Ovary (tissue), 9 donors: Measurements from ENCODE around the gene PEX1. TPM values are rescaled to one million over a fixed set of nuclear protein-coding genes. Genes with fewer than 3 reads are reported as not detected.

Source experiments
- DNase-seq, 5 donors: peaks; one replicate each; pipeline ENCODE4 v3.0.0-alpha.2; 2019 to 2020
- H3K27ac ChIP-seq, 2 donors: fragments of 200-600 bp; one replicate each; pipeline versions ENCODE4 v1.5.1 to v1.8.0; 2019 to 2022
- H3K27me3 ChIP-seq: fragments of 200-600 bp; one replicate; pipeline ENCODE4 v1.8.0; 2022
- H3K36me3 ChIP-seq: fragments of 200-600 bp; sonication (generic); one replicate; pipeline ENCODE4 v1.5.1; 2019
- H3K4me1 ChIP-seq: one replicate; pipeline ENCODE4 v1.8.1; 2013; ENCODE audit warnings: mild to moderate bottlenecking, moderate library complexity; ENCODE audit not compliant: insufficient read depth
- H3K4me3 ChIP-seq: fragments of 200-600 bp; sonication (generic); one replicate; pipeline ENCODE4 v1.5.1; 2017
- H3K9me3 ChIP-seq, 2 donors: fragments of 200-600 bp in 1 of 2; sonication (generic) in 1 of 2; one replicate each; pipeline versions ENCODE4 v1.5.1 to v1.8.1; 2013 to 2019; ENCODE audit warnings: mild to moderate bottlenecking in 1 of 2, moderate library complexity in 1 of 2
- CTCF ChIP-seq, 3 donors: fragments of 450-650 bp in 2 of 3; fragments of 200-600 bp in 1 of 3; IDR thresholded peaks; one replicate each; pipeline versions ENCODE4 v1.5.1 to v1.8.0; 2016 to 2022; ENCODE audit warnings: antibody characterized with exemption in 3 of 3, mild to moderate bottlenecking in 1 of 3
- EP300 ChIP-seq: sonication (generic); formaldehyde crosslinking; IDR thresholded peaks from one replicate; pipeline ENCODE4 v1.6.1; 2017; ENCODE audit warnings: antibody characterized with exemption
- POLR2A ChIP-seq: fragments of 450-650 bp; IDR thresholded peaks from one replicate; pipeline ENCODE4 v1.6.1; 2017; ENCODE audit warnings: antibody characterized with exemption, mild to moderate bottlenecking, moderate library complexity
- WGBS, 3 donors: extraction: QIAGEN DNeasy Blood & Tissue Kit in 1 of 3; methylation state at CpG; one replicate each; pipeline versions ENCODE4 v1.1.5 to v1.1.7; 2013 to 2017; 5-methylcytosine and 5-hydroxymethylcytosine counted together
- intact Hi-C, 4 donors: fragments of 100-400 bp; cut with DNase I; formaldehyde crosslinking; loops; one replicate each; pipeline versions ENCODE4 v1.11.0 to v1.15.1; 2022 to 2023
- polyA plus RNA-seq, 2 donors: library from polyadenylated mRNA; stranded (reverse); fragments of 200-250 nt in 1 of 2; fragments of 350-450 nt in 1 of 2; fragmentation: Illumina TruSeq in 1 of 2; extraction: RNeasy Lipid Tissue Mini Kit (QIAGEN cat#74804) in 1 of 2; gene quantifications; one replicate each; pipeline ENCODE4 v1.2.3, GENCODE V29; 2013 to 2014
- total RNA-seq, 7 donors: library from RNA; depleted of rRNA in 2 of 7; stranded (reverse); fragments of >200 nt in 2 of 7; fragmentation: NEBNext Ultra II Directional in 3 of 7; extraction: Animal tissue kit (Norgen Biotek cat#: 25700) in 3 of 7; gene quantifications; one replicate each; pipeline versions ENCODE4 v1.1.0 to v1.2.4, GENCODE V29; 2016 to 2023
- donor health status: DM: no; HTN: no; CAD: no; lungs with moderate emphysema.
- donor health status: DM: no; HTN: no; CAD: no.
- donor health status: Bipolar disorder and iron deficiency.
- donor health status: DM: yes; HTN: yes; CAD: no.
- donor health status: DM: no; HTN: no; CAD: no.
- donor health status: DM: yes; HTN: yes; CAD: no.

The PEX1 gene
- total and polyA plus RNA-seq, 9 donors: 11.9 to 21.4 (median 18.0) TPM

DNA sequence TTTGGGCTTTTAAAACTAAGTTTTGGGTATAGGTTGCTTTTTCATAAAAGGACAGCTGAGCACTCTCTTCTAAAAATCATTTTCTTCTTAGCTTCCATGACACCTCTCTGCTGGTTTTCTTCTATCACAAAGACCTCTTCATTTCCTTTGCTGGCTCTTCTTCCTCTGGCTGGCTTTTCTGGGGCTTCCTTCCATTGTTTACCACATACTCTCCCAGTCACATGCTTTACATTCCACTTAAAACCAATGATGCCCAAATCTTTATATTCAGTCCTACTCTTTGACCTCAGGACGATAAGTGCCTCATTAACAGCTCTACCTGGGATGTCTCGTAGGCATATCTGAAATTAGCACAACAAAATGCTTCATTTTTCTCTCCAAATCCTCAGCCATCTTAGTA lies 35.0 kb upstream of the PEX1 start:
- Histone ChIP-seq H3K36me3 (no peaks in the 10 kb centered on the region), H3K27ac (no peak overlapping the region), H3K4me3 (no peak overlapping the region), H3K9me3 (no peaks in the 10 kb centered on the region), H3K27me3 (no peaks in the 10 kb centered on the region), H3K4me1 (no peaks in the 10 kb centered on the region)
- TF ChIP-seq EP300 (no peak), POLR2A (no peak), CTCF (IDR thresholded peaks at IDR 0.05) (no peak)
- 60 to 74% (median 71%) methylated on average over 2 of the region's 2 CpGs for WGBS, 3 donors
- intact Hi-C loops: no loop called here
- no peak for DNase-seq

DNA sequence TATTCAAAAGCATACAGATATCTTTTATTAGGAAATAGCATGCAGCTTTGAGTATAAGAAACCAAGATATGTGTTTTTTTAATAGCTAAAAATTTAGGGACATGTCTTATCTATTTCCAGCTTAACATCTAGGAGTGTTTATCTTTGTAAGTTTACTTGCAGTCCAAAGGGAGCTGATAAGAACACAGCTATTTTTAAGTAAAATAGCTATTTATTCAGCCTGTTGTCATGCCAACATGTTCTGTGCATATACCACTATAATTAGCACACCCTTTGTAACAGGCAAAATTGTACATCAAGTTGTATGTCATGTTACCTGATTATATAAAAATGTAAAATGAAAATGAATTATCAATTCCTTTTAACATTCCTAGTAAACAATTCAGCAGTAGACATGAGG lies 32.3 kb upstream of the PEX1 start:
- Histone ChIP-seq H3K9me3 (no peaks in the 10 kb centered on the region), H3K27me3 (no peaks in the 10 kb centered on the region), H3K4me3 (no peak overlapping the region), H3K36me3 (no peaks in the 10 kb centered on the region), H3K27ac (no peak overlapping the region), H3K4me1 (no peaks in the 10 kb centered on the region)
- no peak for DNase-seq
- no peak for TF ChIP-seq CTCF (IDR thresholded peaks at IDR 0.05)
- no peak for TF ChIP-seq EP300
- TF ChIP-seq POLR2A: no peak
- intact Hi-C loops: no loop called here

GRCh38 chr7:92557808-92558362 lies 29.6 kb upstream of the PEX1 start:
- H3K36me3 ChIP-seq: no peaks in the 10 kb centered on the region
- no peaks in the 10 kb centered on the region for H3K9me3 ChIP-seq
- DNase-seq: no peak
- no peaks in the 10 kb centered on the region for H3K27me3 ChIP-seq
- WGBS, 3 donors: 80 to 84% (median 81%) methylated on average over 7 of the region's 7 CpGs
- no peak overlapping the region for H3K4me3 ChIP-seq
- TF ChIP-seq CTCF (IDR thresholded peaks at IDR 0.05) (no peak), POLR2A (no peak), EP300 (no peak)
- no peak overlapping the region for H3K27ac ChIP-seq
- intact Hi-C loops: no loop called here
- H3K4me1 ChIP-seq: no peaks in the 10 kb centered on the region

- Histone ChIP-seq H3K4me3 (no peak overlapping the region), H3K27me3 (no peaks in the 10 kb centered on the region), H3K9me3 (no peaks in the 10 kb centered on the region), H3K36me3 (no peaks in the 10 kb centered on the region), H3K4me1 (no peaks in the 10 kb centered on the region), H3K27ac (no peak overlapping the region)
- TF ChIP-seq EP300 (no peak), POLR2A (no peak), CTCF (IDR thresholded peaks at IDR 0.05) (no peak)
- DNase-seq: no peak
- WGBS, 3 donors: 75 to 93% (median 84%) methylated on average over 2 of the region's 2 CpGs
- intact Hi-C loops: no loop called here
Measured at GRCh38 chr7:92557249-92557648, 28.9 kb upstream of the PEX1 start.
